NT2/D1 (cell line): Measurements from ENCODE around the gene SEMA3F.

Source experiments
- DNase-seq: peaks from one replicate; pipeline ENCODE4 v3.0.0-alpha.2; 2011; ENCODE audit warnings: low read depth, low spot score
- H3K27me3 ChIP-seq: 2 replicates; pipeline ENCODE4 v1.6.0; 2011; ENCODE audit warnings: mild to moderate bottlenecking; ENCODE audit not compliant: insufficient read length, insufficient read depth
- H3K36me3 ChIP-seq: 2 replicates; pipeline ENCODE4 v1.6.1; 2011; ENCODE audit warnings: mild to moderate bottlenecking, low read length, mixed read lengths; ENCODE audit not compliant: insufficient read depth, insufficient read length
- H3K4me1 ChIP-seq: 2 replicates; pipeline ENCODE4 v1.5.1; 2011; ENCODE audit not compliant: insufficient read depth, insufficient read length
- H3K4me3 ChIP-seq: 2 replicates; pipeline ENCODE4 v1.5.1; 2011; ENCODE audit warnings: low read depth; ENCODE audit not compliant: insufficient read length
- H3K9ac ChIP-seq: 2 replicates; pipeline ENCODE4 v1.6.0; 2011; ENCODE audit warnings: low read depth; ENCODE audit not compliant: insufficient read length
- H3K9me3 ChIP-seq: 2 replicates; pipeline ENCODE4 v1.5.1; 2011; ENCODE audit warnings: mild to moderate bottlenecking, low read length; ENCODE audit not compliant: insufficient read depth
- SUZ12 ChIP-seq: IDR thresholded peaks from 2 replicates; pipeline ENCODE4 v1.6.1; 2011; ENCODE audit not compliant: insufficient read length, insufficient read depth; ENCODE audit errors: extremely low read depth
- YY1 ChIP-seq: IDR thresholded peaks from 2 replicates; pipeline ENCODE4 v1.6.1; 2011; ENCODE audit not compliant: insufficient read length, insufficient read depth
- ZNF274 ChIP-seq: IDR thresholded peaks from 2 replicates; pipeline ENCODE4 v1.6.1; 2011; ENCODE audit warnings: mild to moderate bottlenecking, low read depth, low read length

The SEMA3F gene

GRCh38 chr3:50173685-50174516 lies 18.8 kb downstream of the SEMA3F start:
- Histone ChIP-seq H3K9me3 (no peaks in the 10 kb centered on the region), H3K9ac (no peak overlapping the region), H3K36me3 (peaks cover 36% of the 10 kb centered on the region), H3K4me1 (peaks cover 13% of the 10 kb centered on the region), H3K27me3 (no peaks in the 10 kb centered on the region), H3K4me3 (no peak overlapping the region)
- TF ChIP-seq ZNF274 (no peak), YY1 (no peak), SUZ12 (no peak)
- no peak for DNase-seq

GRCh38 chr3:50174517-50174895 lies 19.4 kb downstream of the SEMA3F start:
- Histone ChIP-seq H3K36me3 (peaks cover 36% of the 10 kb centered on the region), H3K9me3 (no peaks in the 10 kb centered on the region), H3K4me1 (peaks cover 13% of the 10 kb centered on the region), H3K9ac (no peak overlapping the region), H3K27me3 (no peaks in the 10 kb centered on the region), H3K4me3 (no peak overlapping the region)
- no peak for DNase-seq
- TF ChIP-seq YY1 (no peak), SUZ12 (no peak), ZNF274 (no peak)

GRCh38 chr3:50174947-50175524 lies 19.9 kb downstream of the SEMA3F start:
- Histone ChIP-seq H3K9ac (no peak overlapping the region), H3K4me1 (peaks cover 12% of the 10 kb centered on the region), H3K9me3 (no peaks in the 10 kb centered on the region), H3K36me3 (peaks cover 36% of the 10 kb centered on the region), H3K27me3 (no peaks in the 10 kb centered on the region), H3K4me3 (no peak overlapping the region)
- TF ChIP-seq ZNF274 (no peak), YY1 (no peak), SUZ12 (no peak)
- DNase-seq = no peak

- no peaks in the 10 kb centered on the region for H3K9me3 ChIP-seq
- no peak for TF ChIP-seq ZNF274
- TF ChIP-seq SUZ12 = no peak
- TF ChIP-seq YY1 = no peak
- peaks cover 5% of the 10 kb centered on the region for H3K4me1 ChIP-seq
- DNase-seq = no peak
- no peaks in the 10 kb centered on the region for H3K27me3 ChIP-seq
- H3K4me3 ChIP-seq = no peak overlapping the region
- peaks cover 41% of the 10 kb centered on the region for H3K36me3 ChIP-seq
- no peak overlapping the region for H3K9ac ChIP-seq
Observed at GRCh38 chr3:50177346-50177745, 22.2 kb downstream of the SEMA3F start.

GRCh38 chr3:50179710-50180109 lies 24.6 kb downstream of the SEMA3F start:
- Histone ChIP-seq H3K4me1 (no peaks in the 10 kb centered on the region), H3K9ac (no peak overlapping the region), H3K9me3 (no peaks in the 10 kb centered on the region), H3K36me3 (peaks cover 44% of the 10 kb centered on the region), H3K4me3 (no peak overlapping the region), H3K27me3 (no peaks in the 10 kb centered on the region)
- no peak for DNase-seq
- no peak for TF ChIP-seq ZNF274
- no peak for TF ChIP-seq YY1
- no peak for TF ChIP-seq SUZ12

GRCh38 chr3:50181985-50182384 lies 26.9 kb downstream of the SEMA3F start:
- H3K27me3 ChIP-seq = no peaks in the 10 kb centered on the region
- peaks cover 40% of the 10 kb centered on the region for H3K36me3 ChIP-seq
- DNase-seq = no peak
- H3K4me3 ChIP-seq = no peak overlapping the region
- no peaks in the 10 kb centered on the region for H3K9me3 ChIP-seq
- TF ChIP-seq ZNF274 = no peak
- no peak for TF ChIP-seq SUZ12
- no peak for TF ChIP-seq YY1
- H3K9ac ChIP-seq = no peak overlapping the region
- H3K4me1 ChIP-seq = no peaks in the 10 kb centered on the region

- no peak overlapping the region for H3K9ac ChIP-seq
- no peak for DNase-seq
- TF ChIP-seq YY1 (no peak), SUZ12 (no peak), ZNF274 (no peak)
Observed at GRCh38 chr3:50182533-50183099, 27.5 kb downstream of the SEMA3F start.

More at GRCh38 chr3:50182533-50183099, 27.5 kb downstream of the SEMA3F start:
- no peak overlapping the region for H3K4me3 ChIP-seq
- no peaks in the 10 kb centered on the region for H3K27me3 ChIP-seq
- no peaks in the 10 kb centered on the region for H3K9me3 ChIP-seq
- peaks cover 39% of the 10 kb centered on the region for H3K36me3 ChIP-seq
- H3K4me1 ChIP-seq = no peaks in the 10 kb centered on the region
